T-helper 2 cell treated with Interferon-gamma antibody and Interleukin-4, amounts not matched to agents 100 ng/mL and 5 ng/mL, for 36 hours (primary cell): ENCODE data around the gene GSTM4. TPM values are rescaled to one million over a fixed set of nuclear protein-coding genes. Genes with fewer than 3 reads are reported as not detected.

Experiments used
- intact Hi-C: fragments of 100-400 bp; cut with micrococcal nuclease; formaldehyde crosslinking; loops from one replicate; pipeline ENCODE4 v1.15.1; 2023
- total RNA-seq: library from RNA; stranded (reverse); gene quantifications from 2 replicates; pipeline ENCODE4 v1.2.3, GENCODE V29; 2022

GSTM4 gene
- total RNA-seq, result 22.9 and 23.3 TPM in 2 replicates

- intact Hi-C loops, result no loop called here
Observed at GRCh38 chr1:109655615-109656519, at the start of gene GSTM4. Gene GSTM4, plus strand, starts transcription at chr1:109656099. Its CDS starts 291 bp downstream, at chr1:109656390.

DNA sequence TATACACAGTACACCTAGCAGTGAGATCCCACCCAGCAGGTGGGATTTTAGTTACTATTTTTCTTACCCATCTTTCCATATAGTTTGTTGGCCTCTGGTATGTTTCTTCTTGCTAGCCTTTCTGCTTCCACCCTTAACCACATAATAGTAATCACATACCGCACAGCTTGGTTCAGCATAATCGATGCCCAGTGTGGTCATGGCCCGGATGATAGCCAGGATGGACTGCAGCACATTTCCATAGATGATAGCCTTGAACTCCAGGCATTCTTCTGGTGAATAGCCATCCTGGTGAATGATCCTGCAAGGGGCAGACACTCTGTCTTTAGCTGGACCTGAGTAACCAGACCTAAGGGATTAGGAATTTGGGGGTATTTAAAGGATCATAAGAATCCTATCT lies 46.0 kb upstream of the GSTM4 start:
- intact Hi-C loops, result no loop called here

GRCh38 chr1:109610609-109611307 lies 45.1 kb upstream of the GSTM4 start:
- intact Hi-C loops, result no loop called here

- intact Hi-C loops, result no loop called here
Observed at GRCh38 chr1:109611308-109611990, 44.5 kb upstream of the GSTM4 start.

DNA sequence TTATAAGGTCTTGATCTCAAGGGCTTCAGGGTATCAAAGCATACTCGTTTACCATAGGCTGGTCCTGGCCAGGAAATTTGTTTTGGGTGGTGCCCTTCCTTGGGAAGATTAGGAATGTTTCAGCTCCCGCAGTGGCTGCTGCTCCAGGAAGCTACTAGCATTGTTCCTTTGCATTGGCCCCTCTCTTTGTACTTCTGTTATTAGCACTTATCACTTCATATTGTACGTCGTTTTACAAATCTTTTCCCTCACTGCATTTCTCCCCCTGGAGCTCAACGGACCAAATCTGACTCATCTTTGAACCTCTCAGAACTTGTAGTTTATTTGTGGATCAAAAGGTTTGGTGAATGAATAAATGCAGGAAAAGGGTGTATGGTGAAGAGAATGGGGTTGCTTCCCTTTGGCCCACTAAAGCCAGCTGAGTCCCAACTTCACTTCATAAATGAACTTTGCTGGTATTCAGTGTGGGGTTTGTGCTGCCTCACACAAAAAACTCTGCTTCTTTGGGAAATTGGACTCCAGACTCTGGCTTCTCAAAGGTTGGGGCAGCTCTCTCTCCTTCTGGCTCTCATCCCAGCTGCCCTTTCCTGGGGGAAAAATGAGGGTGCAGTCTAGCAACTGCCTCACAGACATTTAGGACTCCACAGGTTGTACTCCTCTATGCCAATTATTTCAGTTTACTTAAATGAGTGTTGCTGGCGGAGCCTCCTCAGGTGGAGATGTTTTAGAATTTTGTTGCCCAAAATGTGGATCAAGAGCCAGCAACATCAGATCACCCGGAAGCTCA lies 42.3 kb upstream of the GSTM4 start:
- intact Hi-C loops, result no loop called here

DNA sequence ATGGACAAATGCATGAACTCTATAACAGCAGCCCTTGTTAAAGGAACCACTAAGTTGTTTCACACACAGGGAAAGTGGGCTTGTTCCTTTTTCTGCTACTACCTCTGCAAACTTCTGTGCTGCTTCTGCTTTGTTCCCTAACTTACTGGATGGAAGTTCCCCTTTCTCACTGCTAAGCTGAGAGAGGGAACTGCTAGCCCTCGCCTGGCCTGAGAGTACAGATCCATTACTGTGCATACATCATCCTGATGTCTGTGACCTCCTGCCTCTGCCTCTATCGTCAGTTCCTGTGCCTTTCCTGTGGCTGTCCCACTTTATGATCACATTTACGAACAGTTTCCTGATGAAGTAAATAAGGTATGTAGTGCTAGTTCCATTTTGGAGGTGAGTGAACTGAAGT lies 40.0 kb upstream of the GSTM4 start:
- intact Hi-C loops, result no loop called here

- intact Hi-C loops, result no loop called here
Observed at GRCh38 chr1:109616391-109616790, 39.5 kb upstream of the GSTM4 start.

- intact Hi-C loops, result no loop called here
Observed at GRCh38 chr1:109617291-109617801, 38.6 kb upstream of the GSTM4 start.

DNA sequence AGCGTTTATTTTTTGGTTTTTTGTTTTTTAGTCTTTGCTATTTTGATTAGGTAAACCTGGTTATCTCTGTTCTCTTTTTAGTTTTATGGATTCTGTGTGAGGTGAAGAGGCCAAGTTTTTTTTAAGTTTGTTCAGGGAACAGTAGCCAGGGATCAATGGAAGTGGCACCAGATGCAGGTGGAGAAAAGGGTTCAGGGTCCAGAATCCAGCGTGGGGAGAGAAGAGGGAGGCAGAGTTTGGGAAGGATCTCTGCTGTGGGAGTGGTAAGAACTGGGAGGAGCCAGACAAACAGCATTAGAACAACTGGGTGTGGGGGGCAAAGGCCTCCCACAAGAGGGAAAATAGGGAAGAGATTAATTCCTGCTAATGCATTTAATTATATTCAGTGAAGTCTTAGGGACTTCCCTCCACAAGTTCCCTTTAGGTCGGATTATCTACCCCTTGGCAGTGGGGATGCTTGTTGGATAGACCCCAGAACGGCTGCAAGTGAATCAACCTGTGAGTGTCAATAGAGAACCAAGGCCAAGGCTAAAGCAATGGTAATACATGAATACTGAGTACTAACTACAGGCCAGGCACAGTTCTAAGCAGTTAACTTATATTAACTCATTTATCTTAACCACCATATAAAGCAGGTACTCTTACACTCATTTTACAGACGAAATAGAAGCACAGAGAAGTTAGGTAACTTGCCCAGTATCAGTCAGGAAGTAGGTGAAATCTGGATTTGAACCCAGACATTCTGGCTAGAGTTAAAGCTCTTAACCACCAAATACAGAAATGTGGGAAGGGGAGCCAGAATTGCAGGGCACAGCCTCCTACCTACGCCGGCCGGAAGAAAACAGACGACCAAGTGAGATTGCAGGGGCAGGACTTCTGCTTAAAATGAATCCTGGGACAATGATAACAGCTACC lies 37.0 kb upstream of the GSTM4 start:
- intact Hi-C loops, result no loop called here

DNA sequence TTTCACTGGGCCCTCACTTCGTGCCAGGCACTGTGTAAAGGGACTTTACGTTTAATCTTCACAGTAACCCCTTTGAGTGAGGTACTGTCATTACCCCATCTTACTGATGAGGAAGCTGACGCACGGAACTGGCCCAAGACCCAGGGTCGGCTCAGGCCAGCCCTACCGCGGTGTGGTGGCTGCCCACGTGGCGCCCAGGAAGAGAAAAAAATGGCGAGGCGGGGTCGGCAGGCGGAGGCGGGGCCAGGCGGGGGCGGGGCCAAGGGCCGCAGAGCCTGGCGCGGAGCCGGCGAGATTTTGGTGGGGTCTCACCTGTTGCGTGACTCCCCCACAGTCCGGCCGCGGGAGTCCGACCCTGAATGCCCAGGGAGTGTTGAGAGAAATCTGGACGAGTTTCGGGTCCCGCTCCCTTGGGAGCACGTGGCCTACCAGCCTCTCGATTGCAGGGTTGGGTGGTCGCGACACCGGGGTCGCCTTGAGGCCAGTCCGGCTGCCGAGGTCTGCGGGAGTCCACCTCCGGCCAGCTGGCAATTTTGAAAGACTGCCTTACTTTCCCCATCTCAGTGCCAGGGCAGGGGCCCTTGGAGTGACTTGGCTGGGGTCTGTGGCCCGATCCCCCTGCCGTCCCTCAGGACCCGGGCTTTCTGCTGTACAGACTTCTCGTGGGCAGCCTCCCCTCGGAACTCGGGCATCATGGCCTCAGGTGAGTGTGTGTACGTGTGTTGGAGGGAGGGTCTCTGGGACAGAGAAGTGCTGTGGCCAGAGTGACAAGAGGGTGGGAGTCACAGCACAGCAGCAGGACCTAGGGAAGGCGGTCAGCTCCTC lies 36.1 kb upstream of the GSTM4 start, which contains the start of the genes AMPD2 and GNAT2:
AMPD2 (plus strand) TSS at position 262 of the 825 bp plus-strand sequence. CDS start 1,339 bp downstream, outside the sequence.
GNAT2 (minus strand) TSS at position 41 of the 825 bp plus-strand sequence. CDS start 6,746 bp downstream, outside the sequence.
- intact Hi-C loops, result loop anchor here (1.0 to 5.0 kb wide), 3 partner anchors 71 to 193 kb away; partner anchors contain the start of genes ATXN7L2, GNAI3 and PSMA5

- intact Hi-C loops, result loop anchor here (1.0 to 5.0 kb wide), 3 partner anchors 72 to 194 kb away; partner anchors contain the start of genes ATXN7L2, GNAI3 and PSMA5
Observed at GRCh38 chr1:109620401-109620791, 35.5 kb upstream of the GSTM4 start.

DNA sequence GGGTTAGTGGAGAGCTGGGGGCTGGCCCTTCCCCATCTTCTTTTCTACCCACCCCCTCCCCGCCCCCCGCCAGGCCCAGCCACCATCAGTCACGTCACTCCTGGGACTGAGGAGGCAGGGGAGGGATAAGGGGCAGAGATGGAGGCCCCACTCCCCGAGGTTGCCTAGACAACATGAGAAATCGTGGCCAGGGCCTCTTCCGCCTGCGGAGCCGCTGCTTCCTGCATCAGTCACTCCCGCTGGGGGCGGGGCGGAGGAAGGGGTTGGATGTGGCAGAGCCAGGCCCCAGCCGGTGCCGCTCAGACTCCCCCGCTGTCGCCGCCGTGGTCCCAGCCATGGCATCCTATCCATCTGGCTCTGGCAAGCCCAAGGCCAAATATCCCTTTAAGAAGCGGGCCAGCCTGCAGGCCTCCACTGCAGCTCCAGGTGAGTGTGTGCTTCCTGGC lies 35.0 kb upstream of the GSTM4 start:
- intact Hi-C loops, result loop anchor here (1.0 to 5.0 kb wide), 3 partner anchors 73 to 194 kb away; partner anchors contain the start of genes ATXN7L2, GNAI3 and PSMA5

- intact Hi-C loops, result loop anchor here (2.0 to 5.0 kb wide), 2 partner anchors 139 to 195 kb away; partner anchors contain the start of genes ATXN7L2 and PSMA5
Observed at GRCh38 chr1:109621379-109622136, 34.3 kb upstream of the GSTM4 start.

DNA sequence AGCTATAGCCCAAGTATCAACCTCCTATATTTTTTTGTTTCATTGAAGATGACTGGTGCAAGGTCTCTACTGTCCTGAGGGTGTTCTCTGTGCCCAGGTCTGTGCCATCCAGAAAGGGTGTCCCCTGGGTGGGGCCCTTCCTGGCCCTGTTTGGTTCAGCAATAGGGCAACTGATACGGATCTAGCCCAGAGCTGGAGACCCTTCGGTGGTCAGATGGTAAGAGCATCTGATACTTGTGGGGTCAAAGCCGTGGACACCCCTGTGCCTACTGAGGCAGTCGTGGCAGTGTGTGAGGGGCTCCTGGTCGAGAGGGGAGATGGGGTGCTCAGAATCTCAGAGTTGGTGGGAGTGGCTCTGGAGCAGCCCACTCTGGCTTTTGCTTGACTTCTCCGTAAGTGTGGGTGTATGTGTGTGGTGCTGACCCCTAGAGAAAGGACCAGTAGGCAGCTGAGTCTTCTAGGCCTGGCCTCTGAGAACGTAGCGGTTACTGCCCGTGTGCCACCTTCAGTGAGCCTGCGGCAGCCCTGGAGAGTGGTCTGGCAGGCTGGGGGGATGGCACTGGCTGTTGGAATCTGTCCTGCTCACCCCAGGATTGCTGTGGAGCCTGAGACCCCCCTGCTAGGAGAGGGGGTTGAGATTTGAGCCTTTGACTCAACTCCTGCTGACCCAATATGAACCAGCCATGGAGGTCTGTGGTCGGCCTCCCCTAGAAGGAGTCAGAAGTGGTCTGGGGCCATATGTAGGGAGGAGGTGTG lies 33.6 kb upstream of the GSTM4 start:
- intact Hi-C loops, result loop anchor here (5.0 kb wide), 1 partner anchor 140 kb away; the partner anchor contains the start of gene ATXN7L2

DNA sequence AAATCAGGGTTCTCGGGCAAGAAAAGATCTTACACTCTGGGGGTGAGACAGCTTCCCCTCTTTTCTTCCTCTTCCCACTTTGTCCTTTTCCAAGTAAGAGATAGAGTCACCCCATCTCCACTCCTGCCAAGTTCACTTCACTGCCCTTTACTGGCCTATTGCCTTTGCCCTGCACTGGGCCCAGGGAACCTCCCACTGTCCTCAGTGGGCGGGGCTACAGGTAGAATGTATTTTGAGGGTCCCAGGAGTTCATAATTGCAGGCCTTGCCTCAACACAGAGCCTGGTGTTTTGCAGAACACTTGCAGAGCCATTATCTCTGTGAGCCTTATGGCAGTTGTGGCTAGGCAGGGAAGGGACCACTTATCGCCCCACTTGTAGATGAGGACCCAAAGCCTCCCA lies 33.0 kb upstream of the GSTM4 start:
- intact Hi-C loops, result loop anchor here (5.0 kb wide), 1 partner anchor 141 kb away; the partner anchor contains the start of gene ATXN7L2

- intact Hi-C loops, result loop anchor here (5.0 kb wide), 1 partner anchor 141 kb away; the partner anchor contains the start of gene ATXN7L2
Observed at GRCh38 chr1:109623601-109624161, 32.2 kb upstream of the GSTM4 start.
